H1 (cell line): ENCODE results near the gene SKAP1. TPM values are rescaled to one million over a fixed set of nuclear protein-coding genes. Genes with fewer than 3 reads are reported as not detected.

Source experiments
- CTCF ChIA-PET: fragments of 300-600 bp; sonication (Branson Sonifier 250); formaldehyde crosslinking; loops from one replicate; lab custom pipeline; 2021; ENCODE audit not compliant: partially characterized antibody; lab: Charles Lee
- POLR2A ChIA-PET: fragments of 300-600 bp; sonication (Branson Sonifier 250); formaldehyde crosslinking; loops from one replicate; lab custom pipeline; 2021; ENCODE audit warnings: inconsistent platforms; ENCODE audit not compliant: partially characterized antibody; lab: Charles Lee
- DNase-seq, 2 experiments: peaks; one replicate each; pipeline versions ENCODE4 v3.0.0 to v3.0.0-alpha.2; 2010 to 2022; ENCODE audit warnings: low spot score in 2 of 2, low read depth in 1 of 2, mixed read lengths in 1 of 2
- FAIRE-seq: peaks from 2 replicates; lab custom pipeline; 2011; peaks lifted over from hg19 to GRCh38; lab: Jason Lieb, UNC
- H2AFZ ChIP-seq: 2 replicates; pipeline ENCODE4 v1.8.1; 2012; ENCODE audit warnings: low read length, inconsistent platforms
- H2AK5ac ChIP-seq: 2 replicates; pipeline ENCODE4 v1.6.1; 2013; ENCODE audit warnings: low read depth, low read length
- H2BK120ac ChIP-seq: replicated peaks from 2 replicates; pipeline ENCODE3; 2013; ENCODE audit warnings: low read depth, low read length, inconsistent platforms
- H2BK12ac ChIP-seq: 2 replicates; pipeline ENCODE4 v1.6.1; 2013; ENCODE audit warnings: low read depth, low read length
- H2BK15ac ChIP-seq: 2 replicates; pipeline ENCODE4 v1.6.1; 2013; ENCODE audit warnings: low read length
- H2BK20ac ChIP-seq: 2 replicates; pipeline ENCODE4 v1.6.1; 2013; ENCODE audit warnings: low read length
- H2BK5ac ChIP-seq: 2 replicates; pipeline ENCODE4 v1.6.1; 2013; ENCODE audit warnings: low read depth, low read length
- H3K14ac ChIP-seq: 2 replicates; pipeline ENCODE4 v1.6.1; 2013; ENCODE audit warnings: inconsistent platforms; ENCODE audit not compliant: insufficient read length
- H3K18ac ChIP-seq: 2 replicates; pipeline ENCODE4 v1.6.1; 2013; ENCODE audit warnings: low read length; ENCODE audit errors: extremely low read depth
- H3K23ac ChIP-seq: 2 replicates; pipeline ENCODE4 v1.6.1; 2013; ENCODE audit warnings: inconsistent platforms; ENCODE audit not compliant: insufficient read length
- H3K23me2 ChIP-seq: 2 replicates; pipeline ENCODE4 v1.6.1; 2013; ENCODE audit warnings: low read depth, low read length
- H3K27ac ChIP-seq: 2 replicates; pipeline ENCODE4 v1.6.1; 2011; ENCODE audit warnings: low read depth, low read length, inconsistent platforms
- H3K27me3 ChIP-seq, 4 experiments: replicated peaks in 1 of 4; 1 replicate in 1 of 4; 2 replicates in 3 of 4; pipeline versions ENCODE4 v1.6.1 to v1.8.1; 2011 to 2013; ENCODE audit warnings: low read length in 3 of 4, mild to moderate bottlenecking in 3 of 4, inconsistent platforms in 2 of 4, mixed read lengths in 2 of 4, moderate library complexity in 1 of 4; ENCODE audit not compliant: control insufficient read depth in 3 of 4, insufficient read depth in 3 of 4; ENCODE audit errors: extremely low read depth in 1 of 4
- H3K36me3 ChIP-seq, 4 experiments: 2 replicates each; pipeline versions ENCODE4 v1.6.1 to v1.8.1; 2011 to 2013; ENCODE audit warnings: mild to moderate bottlenecking in 4 of 4, low read length in 3 of 4, moderate library complexity in 2 of 4, control low read depth in 1 of 4, inconsistent platforms in 1 of 4; ENCODE audit not compliant: insufficient read depth in 4 of 4, control insufficient read depth in 2 of 4
- H3K4ac ChIP-seq: replicated peaks from 2 replicates; pipeline ENCODE3; 2013; ENCODE audit warnings: low read length, low read depth, mixed read lengths, inconsistent platforms; ENCODE audit not compliant: insufficient read length
- H3K4me1 ChIP-seq, 4 experiments: replicated peaks in 1 of 4; 1 replicate in 1 of 4; 2 replicates in 3 of 4; pipeline versions ENCODE4 v1.6.1 to v1.8.1; 2011 to 2013; ENCODE audit warnings: low read length in 3 of 4, inconsistent platforms in 2 of 4, mixed read lengths in 1 of 4; ENCODE audit not compliant: insufficient read depth in 4 of 4, control insufficient read depth in 3 of 4
- H3K4me2 ChIP-seq, 2 experiments: 2 replicates each; pipeline versions ENCODE4 v1.6.1 to v1.8.1; 2011 to 2013; ENCODE audit warnings: low read depth in 2 of 2, low read length in 2 of 2, control low read depth in 1 of 2, inconsistent platforms in 1 of 2, mild to moderate bottlenecking in 1 of 2; ENCODE audit not compliant: insufficient read depth in 1 of 2
- H3K4me3 ChIP-seq, 4 experiments: fragments of 200-600, 300-600 bp in 1 of 4; sonication (generic), shearing (Covaris generic), sonication (Bioruptor Twin) in 1 of 4; 2 replicates each; pipeline versions ENCODE4 v1.5.1 to v1.8.1; 2011 to 2016; ENCODE audit warnings: low read length in 4 of 4, low read depth in 3 of 4, control low read depth in 2 of 4, inconsistent platforms in 2 of 4, mild to moderate bottlenecking in 2 of 4, mixed read lengths in 1 of 4, moderate library complexity in 1 of 4; ENCODE audit not compliant: insufficient read depth in 2 of 4; ENCODE audit errors: extremely low read depth in 1 of 4
- H3K56ac ChIP-seq: replicated peaks from 2 replicates; pipeline ENCODE3; 2013; ENCODE audit warnings: low read depth, mild to moderate bottlenecking, mixed read lengths, low read length, inconsistent platforms; ENCODE audit not compliant: insufficient read length
- H3K79me1 ChIP-seq: 2 replicates; pipeline ENCODE4 v1.6.1; 2013; ENCODE audit warnings: low read depth, low read length, control low read depth
- H3K79me2 ChIP-seq, 2 experiments: 2 replicates each; pipeline versions ENCODE4 v1.6.1 to v1.8.1; 2012 to 2013; ENCODE audit warnings: low read length in 2 of 2, mild to moderate bottlenecking in 2 of 2, inconsistent platforms in 1 of 2; ENCODE audit not compliant: insufficient read depth in 2 of 2, control insufficient read depth in 1 of 2
- H3K9ac ChIP-seq, 4 experiments: replicated peaks in 1 of 4; 1 replicate in 1 of 4; 2 replicates in 3 of 4; pipeline versions ENCODE4 v1.6.1 to v1.8.1; 2011 to 2013; ENCODE audit warnings: low read depth in 3 of 4, low read length in 3 of 4, control low read depth in 2 of 4, mild to moderate bottlenecking in 2 of 4, moderate library complexity in 2 of 4, inconsistent platforms in 1 of 4; ENCODE audit errors: extremely low read depth in 1 of 4
- H3K9me3 ChIP-seq, 2 experiments: 2 replicates each; pipeline versions ENCODE4 v1.6.1 to v1.8.1; 2012 to 2013; ENCODE audit warnings: mild to moderate bottlenecking in 2 of 2, moderate library complexity in 2 of 2, control low read depth in 1 of 2, inconsistent platforms in 1 of 2, low read depth in 1 of 2, low read length in 1 of 2, mixed read lengths in 1 of 2; ENCODE audit not compliant: insufficient read depth in 2 of 2
- H4K20me1 ChIP-seq, 2 experiments: replicated peaks in 1 of 2; 2 replicates each; pipeline versions ENCODE3 to v1.8.1; 2011 to 2013; ENCODE audit warnings: inconsistent platforms in 2 of 2, low read length in 2 of 2, mild to moderate bottlenecking in 1 of 2; ENCODE audit not compliant: insufficient read depth in 2 of 2, control insufficient read depth in 1 of 2
- H4K5ac ChIP-seq: 2 replicates; pipeline ENCODE4 v1.6.1; 2013; ENCODE audit warnings: low read length, low read depth, mixed read lengths, inconsistent platforms; ENCODE audit not compliant: insufficient read length
- H4K8ac ChIP-seq: 2 replicates; pipeline ENCODE4 v1.8.0; 2013; ENCODE audit warnings: mild to moderate bottlenecking, moderate library complexity, low read length, inconsistent platforms; ENCODE audit not compliant: insufficient read depth; ENCODE audit errors: extremely low read depth
- H4K91ac ChIP-seq: replicated peaks from 2 replicates; pipeline ENCODE3; 2013; ENCODE audit warnings: low read length, mixed read lengths, inconsistent platforms; ENCODE audit not compliant: insufficient read length
- EGR1 ChIP-seq: IDR thresholded peaks from 2 replicates; pipeline ENCODE4 v1.6.1; 2011; ENCODE audit warnings: low read depth, low read length, borderline replicate concordance
- ZNF274 ChIP-seq: IDR thresholded peaks from 2 replicates; pipeline ENCODE4 v1.7.0; 2012; ENCODE audit warnings: low read length, borderline replicate concordance; ENCODE audit errors: extremely low read depth
- WGBS, 2 experiments: shearing (Covaris generic) in 1 of 2; methylation state at CpG; one replicate each; pipeline versions ENCODE4 v1.1.6 to v1.1.7; 2013 to 2015; ENCODE audit warnings: low lambda C conversion rate in 2 of 2, mixed read lengths in 2 of 2, inconsistent platforms in 1 of 2, low coverage in 1 of 2, missing lambda C conversion rate in 1 of 2; ENCODE audit not compliant: insufficient replicate concordance in 2 of 2, insufficient coverage in 1 of 2, insufficient read length in 1 of 2; ENCODE audit errors: extremely low coverage in 1 of 2, missing lambda C conversion rate in 1 of 2; 5-methylcytosine and 5-hydroxymethylcytosine counted together
- polyA plus RNA-seq, 7 experiments: library from polyadenylated mRNA; depleted of rRNA in 3 of 7; stranded (reverse) in 5 of 7; unstranded in 2 of 7; fragments of >200 nt in 5 of 7; fragments of 200-250 nt in 2 of 7; gene quantifications; 1 replicate in 5 of 7; 2 replicates in 1 of 7; 4 replicates in 1 of 7; pipeline versions ENCODE4 v1.2.1 to v1.2.3, GENCODE V29; 2011 to 2013; ENCODE audit warnings: missing spikeins in 2 of 7, mixed read lengths in 2 of 7
- total RNA-seq: library from RNA; stranded (reverse); fragmentation: NEBNext Ultra II Directional; extraction: Animal tissue kit (Norgen Biotek cat#: 25700); gene quantifications from 2 replicates; pipeline ENCODE4 v1.2.1, GENCODE V29; 2021

SKAP1 gene
- total and polyA plus RNA-seq, 2 of the 8 experiments (the other 6 are each of a cell fraction or from before 2014, with no cell fraction given), result not detected

DNA sequence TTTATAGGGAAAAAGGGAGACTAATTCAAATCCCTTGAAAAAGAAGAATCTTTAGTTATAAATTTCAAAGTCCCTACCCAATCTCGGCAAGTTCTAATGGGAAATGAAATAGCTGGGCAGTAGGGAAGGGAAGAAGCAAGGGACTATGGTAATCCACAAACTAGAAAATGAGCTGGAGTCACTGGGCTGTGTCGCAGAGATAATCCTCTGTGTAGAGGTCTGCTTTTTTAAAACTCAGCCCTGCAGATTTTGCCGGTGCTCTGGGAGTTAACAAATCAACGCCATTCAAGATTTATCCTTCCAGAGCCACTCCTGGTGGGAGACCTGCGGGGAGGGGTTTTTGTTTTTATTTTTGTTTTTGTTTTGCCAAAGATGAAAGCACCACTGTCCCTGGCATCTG lies 301.6 kb downstream of the SKAP1 start:
- no peaks in the 10 kb centered on the region for H3K23me2 ChIP-seq
- no peak for FAIRE-seq
- no peak overlapping the region for H4K91ac ChIP-seq
- no peak overlapping the region for H3K9ac ChIP-seq
- H4K8ac ChIP-seq, result no peak overlapping the region
- ChIA-PET POLR2A (interaction anchor here (0.7 kb wide), 1 partner anchor 14 kb away, joined by 3 read pairs; no protein-coding TSS in a partner anchor), CTCF (interaction anchor here (0.7 to 6.5 kb wide), 3 partner anchors 48 to 98 kb away, joined by 3 to 53 read pairs (median 3); no protein-coding TSS in a partner anchor)
- H3K56ac ChIP-seq, result no peak overlapping the region
- H3K27me3 ChIP-seq, result no peaks in the 10 kb centered on the region
- WGBS, 2 experiments, result 72% methylated on average over 5 of the region's 5 CpGs; no CpG with 5 or more reads in 1 of the 2 experiments
- H2BK5ac ChIP-seq, result no peak overlapping the region
- H3K14ac ChIP-seq, result no peak overlapping the region
- no peaks in the 10 kb centered on the region for H3K9me3 ChIP-seq
- no peak overlapping the region for H3K4me2 ChIP-seq
- no peak for DNase-seq
- H2BK120ac ChIP-seq, result no peak overlapping the region
- no peak overlapping the region for H2BK15ac ChIP-seq
- no peaks in the 10 kb centered on the region for H3K4me1 ChIP-seq
- H3K79me2 ChIP-seq, result no peaks in the 10 kb centered on the region
- H4K20me1 ChIP-seq, result no peaks in the 10 kb centered on the region
- no peak overlapping the region for H3K18ac ChIP-seq
- no peak overlapping the region for H3K4ac ChIP-seq
- H2BK20ac ChIP-seq, result no peak overlapping the region
- H2AK5ac ChIP-seq, result no peak overlapping the region
- H3K36me3 ChIP-seq, result no peaks in the 10 kb centered on the region; a peak in 1 of 8 replicates
- H2AFZ ChIP-seq, result no peak overlapping the region
- H3K4me3 ChIP-seq, result no peak overlapping the region
- TF ChIP-seq EGR1, result no peak
- TF ChIP-seq ZNF274, result no peak
- no peak overlapping the region for H4K5ac ChIP-seq
- H3K27ac ChIP-seq, result no peak overlapping the region
- H3K79me1 ChIP-seq, result no peaks in the 10 kb centered on the region
- no peak overlapping the region for H3K23ac ChIP-seq
- H2BK12ac ChIP-seq, result no peak overlapping the region
